ENCODE measurements around the gene VEGFA. TPM values are rescaled to one million over a fixed set of nuclear protein-coding genes. Genes with fewer than 3 reads are reported as not detected.

The VEGFA gene
- total and polyA plus RNA-seq, 2 of the 8 experiments (the other 6 are each of a cell fraction or from before 2014, with no cell fraction given) = 42.2 to 58.5 TPM

DNA sequence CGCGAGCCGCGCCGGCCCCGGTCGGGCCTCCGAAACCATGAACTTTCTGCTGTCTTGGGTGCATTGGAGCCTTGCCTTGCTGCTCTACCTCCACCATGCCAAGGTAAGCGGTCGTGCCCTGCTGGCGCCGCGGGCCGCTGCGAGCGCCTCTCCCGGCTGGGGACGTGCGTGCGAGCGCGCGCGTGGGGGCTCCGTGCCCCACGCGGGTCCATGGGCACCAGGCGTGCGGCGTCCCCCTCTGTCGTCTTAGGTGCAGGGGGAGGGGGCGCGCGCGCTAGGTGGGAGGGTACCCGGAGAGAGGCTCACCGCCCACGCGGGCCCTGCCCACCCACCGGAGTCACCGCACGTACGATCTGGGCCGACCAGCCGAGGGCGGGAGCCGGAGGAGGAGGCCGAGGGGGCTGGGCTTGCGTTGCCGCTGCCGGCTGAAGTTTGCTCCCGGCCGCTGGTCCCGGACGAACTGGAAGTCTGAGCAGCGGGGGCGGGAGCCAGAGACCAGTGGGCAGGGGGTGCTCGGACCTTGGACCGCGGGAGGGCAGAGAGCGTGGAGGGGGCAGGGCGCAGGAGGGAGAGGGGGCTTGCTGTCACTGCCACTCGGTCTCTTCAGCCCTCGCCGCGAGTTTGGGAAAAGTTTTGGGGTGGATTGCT is 1.3 kb downstream of the VEGFA start:
- FAIRE-seq (no peak), DNase-seq (ENCODE audit: low read depth in 1 of 2, low spot score in 2 of 2) (peak in 1 of 2 experiments; percentile 66)
- H3K36me3 ChIP-seq (ENCODE audit: control insufficient read depth in 2 of 4, insufficient read depth in 4 of 4, low read length in 3 of 4) = no peaks in the 10 kb centered on the region; a peak in 1 of 8 replicates
- H3K23ac ChIP-seq (ENCODE audit: insufficient read length) = no peak overlapping the region
- peak overlapping the region; percentile 22 for H3K56ac ChIP-seq (replicated peaks; ENCODE audit: insufficient read length, low read depth, low read length)
- H4K8ac ChIP-seq (ENCODE audit: extremely low read depth, insufficient read depth, low read length) = peak overlapping the region; percentile 64
- H3K4me1 ChIP-seq (replicated peaks in 1 of 4; ENCODE audit: control insufficient read depth in 3 of 4, insufficient read depth in 4 of 4, low read length in 3 of 4) = peaks cover 3 to 36% (median 23%) of the 10 kb centered on the region in 4 experiments
- H3K27me3 ChIP-seq (replicated peaks in 1 of 4; ENCODE audit: control insufficient read depth in 3 of 4, extremely low read depth in 1 of 4, insufficient read depth in 3 of 4, low read length in 3 of 4) = peaks cover 0 to 3% (median 0%) of the 10 kb centered on the region in 4 experiments; a peak in 1 of 7 replicates
- no peak overlapping the region; the same call in 1 of the 2 replicates for H2AK5ac ChIP-seq (ENCODE audit: low read depth, low read length)
- H3K4me3 ChIP-seq (ENCODE audit: extremely low read depth in 1 of 4, insufficient read depth in 2 of 4, low read depth in 3 of 4, low read length in 4 of 4) = peak overlapping the region; percentile 77 to 91 (median 85)
- H2BK5ac ChIP-seq (ENCODE audit: low read depth, low read length) = peak overlapping the region; percentile 85; the same call in 1 of the 2 replicates
- H3K4me2 ChIP-seq (ENCODE audit: insufficient read depth in 1 of 2, low read depth in 2 of 2, low read length in 2 of 2) = peak overlapping the region; percentile 88 to 90
- peak overlapping the region; percentile 49 to 92 (median 79) for H3K9ac ChIP-seq (replicated peaks in 1 of 4; ENCODE audit: extremely low read depth in 1 of 4, low read depth in 3 of 4, low read length in 3 of 4)
- 0% methylated on average over 8 of the region's 66 CpGs; no CpG with 5 or more reads in 1 of the 2 experiments for WGBS, 2 experiments (ENCODE audit: extremely low coverage in 1 of 2, insufficient coverage in 1 of 2, insufficient read length in 1 of 2, insufficient replicate concordance in 2 of 2, low coverage in 1 of 2, low lambda C conversion rate in 2 of 2, missing lambda C conversion rate in 1 of 2)
- H3K4ac ChIP-seq (replicated peaks; ENCODE audit: insufficient read length, low read depth, low read length) = peak overlapping the region; percentile 41
- peaks cover 13% of the 10 kb centered on the region for H3K79me1 ChIP-seq (ENCODE audit: low read depth, low read length)
- no peak overlapping the region for H2AFZ ChIP-seq (ENCODE audit: low read length)
- H4K5ac ChIP-seq (ENCODE audit: insufficient read length, low read depth, low read length) = peak overlapping the region; percentile 16
- peak overlapping the region; percentile 57; the same call in 1 of the 2 replicates for H3K27ac ChIP-seq (ENCODE audit: low read depth, low read length)
- POLR2A ChIA-PET (ENCODE audit: partially characterized antibody) = interaction anchor here (0.8 to 4.2 kb wide), 34 partner anchors 10 to 304 kb away, joined by 3 to 38 read pairs (median 6); partner anchors contain the start of genes GTPBP2 and RSPH9
- no peak overlapping the region for H3K14ac ChIP-seq (ENCODE audit: insufficient read length)
- H3K18ac ChIP-seq (ENCODE audit: extremely low read depth, low read length) = peak overlapping the region; percentile 60
- H3K79me2 ChIP-seq (ENCODE audit: control insufficient read depth in 1 of 2, insufficient read depth in 2 of 2, low read length in 2 of 2) = peaks cover 3 to 57% of the 10 kb centered on the region in 2 experiments; a peak in 3 of 4 replicates
- no peak overlapping the region for H2BK120ac ChIP-seq (replicated peaks; ENCODE audit: low read depth, low read length)
- H2BK20ac ChIP-seq (ENCODE audit: low read length) = no peak overlapping the region
- CTCF ChIA-PET (ENCODE audit: partially characterized antibody) = interaction anchor here (1.2 to 4.6 kb wide), 19 partner anchors 9 to 304 kb away, joined by 4 to 88 read pairs (median 13); no protein-coding TSS in a partner anchor
- H3K23me2 ChIP-seq (ENCODE audit: low read depth, low read length) = peaks cover 9% of the 10 kb centered on the region
- H4K91ac ChIP-seq (replicated peaks; ENCODE audit: insufficient read length, low read length) = peak overlapping the region; percentile 86
- H3K9me3 ChIP-seq (ENCODE audit: insufficient read depth in 2 of 2, low read depth in 1 of 2, low read length in 1 of 2) = no peaks in the 10 kb centered on the region
- no peak overlapping the region; the same call in 1 of the 2 replicates for H2BK15ac ChIP-seq (ENCODE audit: low read length)
- H4K20me1 ChIP-seq (replicated peaks in 1 of 2; ENCODE audit: control insufficient read depth in 1 of 2, insufficient read depth in 2 of 2, low read length in 2 of 2) = peaks cover 0 to 5% of the 10 kb centered on the region in 2 experiments
- no peak overlapping the region for H2BK12ac ChIP-seq (ENCODE audit: low read depth, low read length)
- TF ChIP-seq POLR2AphosphoS5 (IDR thresholded peaks at IDR 0.05; ENCODE audit: low read depth, low read length) (peak; percentile 13; the same call in 1 of the 2 replicates), SIX5 (IDR thresholded peaks at IDR 0.05; ENCODE audit: low read depth, low read length) (no peak), RXRA (IDR thresholded peaks at IDR 0.05; ENCODE audit: insufficient read depth, low read depth, low read length) (no peak), KDM1A (IDR thresholded peaks at IDR 0.05; ENCODE audit: borderline replicate concordance, low read length) (no peak), BACH1 (IDR thresholded peaks at IDR 0.05; ENCODE audit: low read length) (peak; percentile 77), CHD1 (IDR thresholded peaks at IDR 0.05; ENCODE audit: low read depth, low read length) (0 out of 2 replicates have a peak, but pooled peaks have one; percentile 47), SIN3A (conservative IDR thresholded peaks at IDR 0.05 in 1 of 2, IDR thresholded peaks at IDR 0.05 in 1 of 2; ENCODE audit: low read depth in 1 of 2, low read length in 2 of 2) (peak in 1 of 2 experiments; percentile 58; a peak in 2 of 4 replicates), TBP (IDR thresholded peaks at IDR 0.05; ENCODE audit: low read depth, low read length) (0 out of 2 replicates have a peak, but pooled peaks have one; percentile 18), PHF8 (conservative IDR thresholded peaks at IDR 0.05; ENCODE audit: low read depth, low read length) (peak; percentile 65; the same call in 1 of the 2 replicates), ASH2L (IDR thresholded peaks at IDR 0.05; ENCODE audit: low read length) (peak; percentile 21), TAF1 (IDR thresholded peaks at IDR 0.05; ENCODE audit: low read depth, low read length) (peak; percentile 37), GTF2F1 (IDR thresholded peaks at IDR 0.05; ENCODE audit: borderline replicate concordance, low read depth, low read length) (no peak)
